ENCODE results near the gene ZGPAT. TPM values are rescaled to one million over a fixed set of nuclear protein-coding genes. Genes with fewer than 3 reads are reported as not detected.

The ZGPAT gene
- total and polyA plus RNA-seq, 9 donors: 1.7 to 26.4 (median 18.9) TPM

GRCh38 chr20:63783970-63784369 is 76.1 kb downstream of the ZGPAT start:
- peaks cover 6% of the 10 kb centered on the region for H3K4me1 ChIP-seq (ENCODE audit: insufficient read depth)
- no peak overlapping the region for H3K27ac ChIP-seq
- no peaks in the 10 kb centered on the region for H3K36me3 ChIP-seq
- H3K27me3 ChIP-seq: no peaks in the 10 kb centered on the region
- no peaks in the 10 kb centered on the region for H3K9me3 ChIP-seq
- no peak for DNase-seq
- TF ChIP-seq EP300 (IDR thresholded peaks at IDR 0.05) (no peak), POLR2A (IDR thresholded peaks at IDR 0.05) (no peak), CTCF (IDR thresholded peaks at IDR 0.05) (no peak)
- 80 to 85% (median 85%) methylated on average over 16 of the region's 16 CpGs for WGBS, 3 donors
- H3K4me3 ChIP-seq: no peak overlapping the region
- intact Hi-C loops (cut with DNase I): loop anchor here in 2 of 4 donors (5.0 kb wide), 2 partner anchors 33 to 73 kb away; no protein-coding TSS in a partner anchor

- H3K36me3 ChIP-seq: no peaks in the 10 kb centered on the region
- intact Hi-C loops (cut with DNase I): loop anchor here in 1 of 4 donors (5.0 kb wide), 1 partner anchor 77 kb away; the partner anchor contains the start of gene ABHD16B
- no peak for DNase-seq
- TF ChIP-seq EP300 (IDR thresholded peaks at IDR 0.05) (no peak), CTCF (IDR thresholded peaks at IDR 0.05) (no peak), POLR2A (IDR thresholded peaks at IDR 0.05) (no peak)
- H3K4me3 ChIP-seq: no peak overlapping the region
- WGBS, 3 donors: 31 to 43% (median 37%) methylated on average over 14 of the region's 14 CpGs
- H3K27me3 ChIP-seq: no peaks in the 10 kb centered on the region
- H3K9me3 ChIP-seq: no peaks in the 10 kb centered on the region
- peaks cover 6% of the 10 kb centered on the region for H3K4me1 ChIP-seq (ENCODE audit: insufficient read depth)
- H3K27ac ChIP-seq: peak overlapping the region in 1 of 2 donors; percentile 74
These were observed 77.9 kb downstream of the ZGPAT start for GRCh38 chr20:63785691-63786131.

Small RNA genes lying within 50 kb of the gene (small RNA-seq; reads per million reads assigned to genes)
- gene LIME1 (not detected), gene TNFRSF6B (not detected)

Other genes starting within 250 kb of the ZGPAT start
- not detected for gene KCNQ2, start 235.4 kb upstream of the ZGPAT start, total RNA-seq
- not detected for gene KCNQ2, start 235.4 kb upstream of the ZGPAT start, polyA plus RNA-seq
- gene EEF1A2, start 209.0 kb upstream of the ZGPAT start, total RNA-seq: under 1 TPM; 0.36 to 0.94 (median 0.69) TPM
- gene EEF1A2, start 209.0 kb upstream of the ZGPAT start, polyA plus RNA-seq: 1 to 10 TPM in 1 of 2 donors, under 1 TPM in 1; 0.25 to 1.3 TPM
- 100 to 1,000 TPM in 6 of 7 donors, 10 to 100 TPM in 1; 53.8 to 315 (median 201) TPM for gene PPDPF, start 187.3 kb upstream of the ZGPAT start, total RNA-seq
- 100 to 1,000 TPM in 1 of 2 donors, 1 to 10 TPM in 1; 4.9 to 232 TPM for gene PPDPF, start 187.3 kb upstream of the ZGPAT start, polyA plus RNA-seq
- gene PTK6, start 170.7 kb upstream of the ZGPAT start, total RNA-seq: under 1 TPM in 5 of 7 donors, not detected in 2; 0.08 to 0.46 (median 0.15) TPM
- under 1 TPM; 0.07 to 0.08 TPM for gene PTK6, start 170.7 kb upstream of the ZGPAT start, polyA plus RNA-seq
- not detected for gene SRMS, start 160.3 kb upstream of the ZGPAT start, total RNA-seq
- not detected for gene SRMS, start 160.3 kb upstream of the ZGPAT start, polyA plus RNA-seq
- gene FNDC11, start 153.9 kb upstream of the ZGPAT start, total RNA-seq: 1 to 10 TPM in 1 of 7 donors, under 1 TPM in 5, not detected in 1; 0.10 to 5.5 (median 0.36) TPM
- under 1 TPM in 1 of 2 donors, not detected in 1; 0.35 TPM for gene FNDC11, start 153.9 kb upstream of the ZGPAT start, polyA plus RNA-seq
- gene HELZ2, start 133.8 kb upstream of the ZGPAT start, total RNA-seq: 10 to 100 TPM in 6 of 7 donors, 1 to 10 TPM in 1; 9.4 to 19.6 (median 17.6) TPM
- gene HELZ2, start 133.8 kb upstream of the ZGPAT start, polyA plus RNA-seq: 10 to 100 TPM in 1 of 2 donors, 1 to 10 TPM in 1; 1.8 to 10.5 TPM
- gene GMEB2, start 80.9 kb upstream of the ZGPAT start, total RNA-seq: 10 to 100 TPM in 3 of 7 donors, 1 to 10 TPM in 4; 9.1 to 14.7 (median 9.7) TPM
- 1 to 10 TPM; 4.1 to 8.6 TPM for gene GMEB2, start 80.9 kb upstream of the ZGPAT start, polyA plus RNA-seq
- 10 to 100 TPM; 17.3 to 91.1 (median 58.7) TPM for gene STMN3, start 54.6 kb upstream of the ZGPAT start, total RNA-seq
- gene STMN3, start 54.6 kb upstream of the ZGPAT start, polyA plus RNA-seq: 10 to 100 TPM in 1 of 2 donors, 1 to 10 TPM in 1; 7.4 to 62.1 TPM
- 10 to 100 TPM; 17.0 to 44.2 (median 24.1) TPM for gene RTEL1, start 49.7 kb upstream of the ZGPAT start, total RNA-seq
- gene RTEL1, start 49.7 kb upstream of the ZGPAT start, polyA plus RNA-seq: 10 to 100 TPM in 1 of 2 donors, 1 to 10 TPM in 1; 6.2 to 11.9 TPM
- 1 to 10 TPM; 2.0 to 6.4 (median 4.1) TPM for gene TNFRSF6B, start 11.4 kb upstream of the ZGPAT start, total RNA-seq
- 1 to 10 TPM in 1 of 2 donors, not detected in 1; 7.0 TPM for gene TNFRSF6B, start 11.4 kb upstream of the ZGPAT start, polyA plus RNA-seq
- gene ARFRP1, start 63 bp upstream of the ZGPAT start, total RNA-seq: 10 to 100 TPM; 25.6 to 59.5 (median 47.4) TPM
- gene ARFRP1, start 63 bp upstream of the ZGPAT start, polyA plus RNA-seq: 10 to 100 TPM; 15.3 to 38.5 TPM
- gene LIME1, start 28.6 kb downstream of the ZGPAT start, total RNA-seq: 10 to 100 TPM in 4 of 7 donors, 1 to 10 TPM in 3; 7.5 to 21.6 (median 13.7) TPM
- gene LIME1, start 28.6 kb downstream of the ZGPAT start, polyA plus RNA-seq: 10 to 100 TPM in 1 of 2 donors, under 1 TPM in 1; 0.15 to 15.6 TPM
- 100 to 1,000 TPM in 5 of 7 donors, 10 to 100 TPM in 2; 20.6 to 199 (median 104) TPM for gene SLC2A4RG, start 31.7 kb downstream of the ZGPAT start, total RNA-seq
- gene SLC2A4RG, start 31.7 kb downstream of the ZGPAT start, polyA plus RNA-seq: 10 to 100 TPM in 1 of 2 donors, 1 to 10 TPM in 1; 2.2 to 66.7 TPM
- gene ZBTB46, start 123.2 kb downstream of the ZGPAT start, total RNA-seq: 10 to 100 TPM; 11.4 to 55.1 (median 35.2) TPM
- gene ZBTB46, start 123.2 kb downstream of the ZGPAT start, polyA plus RNA-seq: 10 to 100 TPM in 1 of 2 donors, 1 to 10 TPM in 1; 4.1 to 12.2 TPM
- not detected for gene ABHD16B, start 153.5 kb downstream of the ZGPAT start, total RNA-seq
- gene ABHD16B, start 153.5 kb downstream of the ZGPAT start, polyA plus RNA-seq: under 1 TPM in 1 of 2 donors, not detected in 1; 0.57 TPM
- gene TPD52L2, start 157.2 kb downstream of the ZGPAT start, total RNA-seq: 10 to 100 TPM; 51.5 to 78.0 (median 68.8) TPM
- gene TPD52L2, start 157.2 kb downstream of the ZGPAT start, polyA plus RNA-seq: 10 to 100 TPM; 73.3 to 78.9 TPM
- gene DNAJC5, start 187.1 kb downstream of the ZGPAT start, total RNA-seq: 10 to 100 TPM; 12.4 to 32.8 (median 26.5) TPM
- gene DNAJC5, start 187.1 kb downstream of the ZGPAT start, polyA plus RNA-seq: 10 to 100 TPM; 11.1 to 12.3 TPM
- gene UCKL1, start 248.4 kb downstream of the ZGPAT start, total RNA-seq: 10 to 100 TPM; 32.0 to 58.6 (median 47.0) TPM
- gene UCKL1, start 248.4 kb downstream of the ZGPAT start, polyA plus RNA-seq: 10 to 100 TPM in 1 of 2 donors, 1 to 10 TPM in 1; 6.6 to 54.4 TPM

Measured in ovary (tissue), 9 donors.